Coronary artery (tissue), 2 donors: ENCODE measurements around the gene ST3GAL3.
"Not testable (repeated sequence)": the region's sequence is repeated elsewhere in the genome, so short reads cannot be mapped to it uniquely, and the experiment has no call there.

ENCODE experiments used
- DNase-seq: peaks from one replicate; pipeline ENCODE4 v3.0.0-alpha.2; 2017; ENCODE audit warnings: low spot score
- H3K27ac ChIP-seq, 2 donors: fragments of 200-600 bp; sonication (generic); one replicate each; pipeline ENCODE4 v1.5.1; 2016 to 2019
- H3K4me3 ChIP-seq: fragments of 200-600 bp; sonication (generic); 2 replicates; pipeline ENCODE4 v1.5.1; 2016; ENCODE audit warnings: mild to moderate bottlenecking, moderate library complexity
- CTCF ChIP-seq: fragments of 200-600 bp; sonication (generic); IDR thresholded peaks from one replicate; pipeline ENCODE4 v1.5.1; 2019; ENCODE audit warnings: antibody characterized with exemption

The ST3GAL3 gene

GRCh38 chr1:43711049-43711448 is 3.7 kb downstream of the ST3GAL3 start:
- DNase-seq = no peak
- no peak for TF ChIP-seq CTCF
- no peak overlapping the region for H3K4me3 ChIP-seq
- H3K27ac ChIP-seq = no peak overlapping the region

- no peak overlapping the region for H3K27ac ChIP-seq
- no peak for DNase-seq
- TF ChIP-seq CTCF = no peak
- H3K4me3 ChIP-seq = no peak overlapping the region
Measured at GRCh38 chr1:43711524-43712386, 4.4 kb downstream of the ST3GAL3 start.

DNA sequence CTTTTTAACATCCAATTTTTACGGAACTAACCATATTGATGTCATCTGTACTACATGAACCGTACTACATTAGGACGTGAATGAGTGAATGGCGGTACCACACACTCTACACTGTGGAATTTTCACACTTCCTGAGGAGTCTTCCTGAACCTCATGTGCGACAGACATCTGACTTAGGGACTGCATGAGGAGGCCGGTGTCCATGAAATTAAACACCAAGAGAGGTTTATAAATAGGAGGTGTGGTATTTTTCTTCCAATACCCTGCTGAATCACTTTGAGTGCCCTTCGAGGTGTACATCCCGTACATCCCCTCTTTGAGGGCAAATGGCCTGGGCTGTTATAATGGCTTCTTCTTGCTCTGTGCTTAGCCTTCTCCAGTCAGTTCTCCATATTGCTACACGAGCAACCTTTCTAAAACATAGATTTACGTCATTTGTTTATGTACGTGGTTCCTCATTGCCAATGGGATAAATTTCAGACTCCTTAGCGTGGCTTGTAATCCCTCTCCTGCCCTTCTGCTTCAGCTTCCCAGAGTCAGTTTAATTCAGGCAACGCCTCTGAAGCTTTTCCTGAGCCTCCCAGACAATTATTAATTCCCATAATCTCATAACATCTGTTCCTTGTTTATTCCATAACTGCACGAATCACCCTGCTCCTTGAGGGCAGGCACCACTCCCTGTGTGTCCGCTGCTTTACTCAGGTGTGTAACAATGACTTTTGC is 9.4 kb downstream of the ST3GAL3 start:
- no peak for TF ChIP-seq CTCF
- no peak overlapping the region for H3K4me3 ChIP-seq
- DNase-seq = no peak
- H3K27ac ChIP-seq = no peak overlapping the region

DNA sequence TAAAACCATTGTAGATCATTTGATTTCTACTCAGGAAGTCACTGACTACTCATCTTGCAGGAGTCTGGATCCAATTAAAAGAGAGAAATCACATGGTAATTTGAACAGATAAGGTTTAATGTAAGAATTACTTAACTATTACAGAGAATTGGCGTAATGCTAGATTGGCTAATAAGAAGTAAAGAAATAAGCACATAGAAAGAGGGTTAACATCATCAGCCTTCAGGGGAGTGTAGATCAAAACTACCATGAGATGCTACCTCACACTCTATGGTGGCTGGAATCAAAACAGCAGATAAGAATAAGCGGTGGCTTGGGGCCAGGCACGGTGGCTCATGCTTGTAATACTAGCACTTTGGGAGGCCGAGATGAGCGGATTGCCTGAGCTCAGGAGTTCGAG is 11.7 kb downstream of the ST3GAL3 start:
- Histone ChIP-seq H3K4me3 (no peak overlapping the region), H3K27ac (no peak overlapping the region)
- no peak for TF ChIP-seq CTCF
- no peak for DNase-seq

DNA sequence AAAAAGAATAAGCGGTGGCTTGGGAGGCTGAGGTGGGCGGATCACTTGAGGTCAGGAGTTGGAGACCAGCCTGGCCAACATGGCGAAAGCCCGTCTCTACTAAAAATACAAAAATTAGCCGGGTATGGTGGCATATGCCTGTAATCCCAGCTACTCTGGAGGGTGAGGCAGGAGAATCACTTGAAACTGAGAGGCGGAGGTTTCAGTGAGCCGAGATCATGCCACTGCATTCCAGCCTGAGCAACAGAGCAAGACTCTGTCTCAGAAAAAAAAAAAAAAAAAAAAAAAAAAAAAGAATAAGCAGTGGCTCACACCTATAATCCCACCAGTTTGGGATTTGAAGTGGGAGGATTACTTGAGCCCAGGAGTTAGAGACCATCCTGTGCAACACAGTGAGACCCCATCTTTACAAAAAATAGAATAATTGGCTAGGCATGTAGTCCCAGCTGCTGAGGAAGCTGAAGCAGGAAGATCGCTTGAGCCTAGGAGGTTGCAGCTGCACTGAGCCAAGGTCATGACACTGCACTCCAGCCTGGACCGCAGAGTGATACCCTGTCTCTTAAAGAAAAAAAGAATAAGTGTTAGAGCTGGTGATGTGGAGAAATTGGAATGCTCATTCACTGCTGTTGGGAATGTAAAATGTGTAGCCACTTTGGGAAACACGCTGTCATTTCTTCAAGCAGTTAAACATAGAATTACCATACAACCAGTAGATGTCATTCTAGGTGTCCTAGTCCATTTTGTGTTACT is 12.5 kb downstream of the ST3GAL3 start:
- not testable (repeated sequence) for H3K27ac ChIP-seq, H3K4me3 ChIP-seq, DNase-seq

- DNase-seq = no peak
- Histone ChIP-seq H3K27ac (no peak overlapping the region), H3K4me3 (no peak overlapping the region)
- no peak for TF ChIP-seq CTCF
Measured at GRCh38 chr1:43722810-43723209, 15.5 kb downstream of the ST3GAL3 start.

DNA sequence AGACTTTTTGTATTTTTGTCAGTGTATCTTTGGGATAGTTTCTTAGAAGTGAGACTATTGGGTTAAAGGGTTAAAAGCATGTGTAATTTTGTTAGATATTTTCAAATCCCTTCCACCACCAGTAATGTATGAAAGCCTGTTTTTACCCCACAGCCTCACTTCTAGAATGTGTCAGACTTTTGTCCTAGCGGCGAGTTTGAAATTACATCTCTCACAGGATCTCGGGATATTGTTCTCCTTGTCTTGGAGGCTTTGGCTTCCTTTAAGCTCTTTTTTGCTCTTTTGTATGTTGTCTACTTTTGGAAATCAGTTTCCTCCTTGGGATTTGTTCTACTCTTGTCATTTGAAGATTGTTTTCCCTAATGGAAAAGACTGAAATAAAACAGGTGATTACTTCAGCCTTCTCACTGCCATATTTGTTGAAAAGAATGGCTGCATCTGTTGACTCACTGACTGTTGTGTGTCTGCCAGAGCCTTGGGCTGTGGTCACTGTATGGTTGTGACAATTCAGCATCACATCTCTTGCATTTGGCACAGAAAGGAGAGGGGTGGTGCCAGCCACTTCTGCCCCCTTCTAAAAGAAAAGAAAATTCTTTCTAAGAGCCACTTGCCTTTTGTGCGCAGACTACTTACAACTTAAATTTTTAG is 22.6 kb downstream of the ST3GAL3 start:
- no peak for TF ChIP-seq CTCF
- Histone ChIP-seq H3K4me3 (no peak overlapping the region), H3K27ac (no peak overlapping the region)
- no peak for DNase-seq
